Lower leg skin (tissue), 4 donors: ENCODE measurements around the gene MPRIP. TPM values are rescaled to one million over a fixed set of nuclear protein-coding genes. Genes with fewer than 3 reads are reported as not detected.

ENCODE experiments used
- DNase-seq, 2 donors: peaks; one replicate each; pipeline ENCODE4 v3.0.0-alpha.2; 2019; ENCODE audit warnings: low spot score in 2 of 2
- H3K4me3 ChIP-seq: fragments of 200-600 bp; sonication (generic); 2 replicates; pipeline ENCODE4 v1.5.1; 2017; ENCODE audit warnings: mild to moderate bottlenecking, low read depth; ENCODE audit not compliant: poor library complexity, severe bottlenecking
- CTCF ChIP-seq, 3 donors: fragments of 450-650 bp; IDR thresholded peaks; one replicate each; pipeline ENCODE4 v1.5.1; 2016; ENCODE audit warnings: antibody characterized with exemption in 3 of 3, mild to moderate bottlenecking in 3 of 3, moderate library complexity in 2 of 3
- POLR2A ChIP-seq, 2 donors: fragments of 450-650 bp; IDR thresholded peaks; one replicate each; pipeline ENCODE4 v1.6.1; 2016 to 2017; ENCODE audit warnings: antibody characterized with exemption in 2 of 2, mild to moderate bottlenecking in 1 of 2, moderate library complexity in 1 of 2
- WGBS, 2 donors: methylation state at CpG; one replicate each; pipeline ENCODE4 v1.1.5; 2018; 5-methylcytosine and 5-hydroxymethylcytosine counted together
- intact Hi-C: fragments of 100-400 bp; cut with DNase I; formaldehyde crosslinking; loops from one replicate; pipeline ENCODE4 v1.15.0; 2023; ENCODE audit warnings: low total_unique reads
- total RNA-seq, 4 donors: library from RNA; depleted of rRNA; stranded (reverse); fragments of >200 nt; gene quantifications; one replicate each; pipeline ENCODE4 v1.1.0, GENCODE V29; 2016

The MPRIP gene
- total RNA-seq, 4 donors from 2014 or later = 128 to 217 (median 141) TPM

- H3K4me3 ChIP-seq = no peak overlapping the region
- intact Hi-C loops = no loop called here
- WGBS, 2 donors = 65 to 68% methylated on average over 26 of the region's 26 CpGs
- no peak for TF ChIP-seq CTCF (IDR thresholded peaks at IDR 0.05)
- no peak for TF ChIP-seq POLR2A (IDR thresholded peaks at IDR 0.05)
- no peak for DNase-seq
These were observed 69.4 kb downstream of the MPRIP start for GRCh38 chr17:17111401-17112393.

DNA sequence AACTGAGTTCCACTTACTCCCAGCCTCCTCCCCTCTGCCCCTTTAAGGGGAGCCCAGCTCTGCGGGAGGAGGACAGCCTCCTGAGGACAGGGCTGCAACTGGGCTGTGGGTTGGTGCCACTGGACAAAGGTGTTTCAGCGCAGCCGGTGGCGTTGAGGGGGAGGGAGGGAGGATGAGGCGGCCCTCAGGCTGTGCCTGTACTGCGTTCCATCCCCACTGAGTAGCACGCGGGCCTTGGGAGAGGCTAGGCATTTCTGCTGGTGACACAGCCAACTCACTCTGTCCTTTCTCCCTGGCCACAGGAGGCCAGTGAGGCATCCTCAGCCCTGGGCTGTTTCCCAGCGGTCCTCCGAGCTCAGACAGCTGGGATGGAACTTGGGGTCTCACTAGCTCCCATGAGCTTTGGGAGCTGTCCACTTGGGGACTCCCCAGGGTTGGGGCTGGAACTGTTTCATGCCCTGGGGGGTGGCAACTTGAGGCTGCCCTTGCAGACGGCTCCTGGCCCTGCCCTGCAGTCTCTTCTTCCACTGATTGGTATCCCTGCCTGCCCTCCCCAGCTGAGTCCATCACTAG is 70.5 kb downstream of the MPRIP start:
- intact Hi-C loops = no loop called here
- no peak for DNase-seq
- WGBS, 2 donors = 73 to 82% methylated on average over 9 to 11 of the region's 11 CpGs
- no peak overlapping the region for H3K4me3 ChIP-seq
- TF ChIP-seq CTCF (IDR thresholded peaks at IDR 0.05) (no peak), POLR2A (IDR thresholded peaks at IDR 0.05) (no peak)

DNA sequence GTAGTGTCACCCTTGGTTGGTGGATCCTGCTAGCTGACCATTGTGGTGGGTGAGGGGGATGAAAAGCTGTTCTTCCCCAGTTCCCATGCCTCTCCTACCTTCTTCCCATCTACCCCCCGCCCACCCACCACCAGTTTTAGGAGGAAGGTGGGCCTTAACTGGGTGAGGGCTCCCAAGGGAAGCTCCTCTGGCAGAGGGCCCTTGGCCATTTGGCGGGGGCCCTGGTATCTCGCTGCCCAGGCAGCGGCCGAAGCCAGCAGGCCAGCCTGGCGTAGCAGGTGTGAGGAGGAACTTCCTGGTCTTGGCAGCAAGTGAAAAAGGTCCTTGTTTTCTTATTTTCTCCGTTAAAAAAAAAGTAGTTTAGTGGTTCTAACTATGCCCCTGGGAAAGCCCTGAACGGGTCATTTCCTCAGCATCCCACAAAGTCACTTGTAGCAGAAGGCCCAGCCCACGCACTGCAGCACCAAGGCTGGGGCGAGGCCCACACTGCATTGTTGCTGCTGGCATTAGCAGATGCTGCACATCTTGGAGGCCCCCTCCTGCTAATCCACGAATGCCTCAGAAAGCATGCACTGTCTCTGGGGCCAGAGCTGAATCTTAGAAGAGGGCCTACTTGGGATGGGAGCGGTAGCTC is 72.5 kb downstream of the MPRIP start:
- intact Hi-C loops = no loop called here
- no peak for DNase-seq
- 57 to 59% methylated on average over 12 of the region's 12 CpGs for WGBS, 2 donors
- TF ChIP-seq CTCF (IDR thresholded peaks at IDR 0.05) (no peak), POLR2A (IDR thresholded peaks at IDR 0.05) (no peak)
- no peak overlapping the region for H3K4me3 ChIP-seq

DNA sequence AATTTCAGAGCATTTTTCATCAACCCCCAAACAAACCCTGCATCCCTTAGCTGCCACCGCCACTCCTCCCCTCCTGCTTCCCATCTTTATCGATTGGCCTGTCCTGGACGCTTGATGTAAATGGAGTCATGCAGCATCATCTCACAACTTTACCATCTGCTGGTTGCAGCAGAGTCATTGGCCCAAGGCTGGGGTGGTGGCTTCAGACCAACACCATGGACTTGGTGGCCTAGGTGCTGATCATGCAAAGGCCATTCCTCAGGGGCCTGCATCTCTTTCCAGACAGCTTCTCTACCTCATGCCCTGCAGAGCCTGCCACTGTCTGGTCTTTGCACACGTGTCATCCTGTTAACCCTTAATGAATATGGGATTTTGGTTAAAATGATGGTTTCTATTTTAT is 73.4 kb downstream of the MPRIP start:
- TF ChIP-seq POLR2A (IDR thresholded peaks at IDR 0.05) (no peak), CTCF (IDR thresholded peaks at IDR 0.05) (no peak)
- 81 to 89% methylated on average over 4 of the region's 4 CpGs for WGBS, 2 donors
- intact Hi-C loops = no loop called here
- no peak for DNase-seq
- H3K4me3 ChIP-seq = no peak overlapping the region

DNA sequence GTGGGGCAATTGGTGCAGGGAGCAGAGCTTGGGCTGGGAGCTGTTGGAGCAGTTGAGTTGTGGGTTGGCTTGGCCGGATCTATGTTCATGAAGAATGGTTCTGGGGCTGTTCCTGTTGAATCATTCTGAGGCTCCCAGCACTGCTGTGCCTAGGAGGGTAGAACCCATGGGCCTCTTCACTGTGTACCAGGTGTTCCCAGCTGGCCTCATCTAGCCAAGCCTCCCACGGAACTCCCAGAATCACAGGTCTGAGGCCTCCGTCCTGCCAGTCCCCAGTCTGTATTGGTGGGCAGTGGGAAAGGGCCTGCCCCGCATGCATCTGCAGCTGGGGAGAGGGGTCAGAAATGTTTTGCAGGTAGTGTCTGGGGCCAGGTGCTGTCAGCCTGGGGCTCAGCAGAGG is 74.1 kb downstream of the MPRIP start:
- WGBS, 2 donors = 90 to 100% methylated on average over 4 of the region's 4 CpGs
- TF ChIP-seq POLR2A (IDR thresholded peaks at IDR 0.05) (no peak), CTCF (IDR thresholded peaks at IDR 0.05) (no peak)
- H3K4me3 ChIP-seq = no peak overlapping the region
- no peak for DNase-seq
- intact Hi-C loops = no loop called here
